WTC11 (cell line): ENCODE data around the gene SNX1. TPM values are rescaled to one million over a fixed set of nuclear protein-coding genes. Genes with fewer than 3 reads are reported as not detected.

ENCODE experiments used
- ATF1 ChIP-seq: sonication (generic); formaldehyde crosslinking; IDR thresholded peaks from 2 replicates; pipeline ENCODE4 v1.8.1; 2023; ENCODE audit warnings: mild to moderate bottlenecking, moderate library complexity, missing genetic modification reagents
- ATF3 ChIP-seq: sonication (generic); formaldehyde crosslinking; conservative IDR thresholded peaks from 2 replicates; pipeline ENCODE4 v1.8.1; 2022; ENCODE audit warnings: mild to moderate bottlenecking, missing genetic modification reagents
- ATF6 ChIP-seq: sonication (generic); formaldehyde crosslinking; IDR thresholded peaks from 2 replicates; pipeline ENCODE4 v1.8.1; 2023; ENCODE audit warnings: mild to moderate bottlenecking, missing genetic modification reagents
- CDX4 ChIP-seq: fragments of 250-450 bp; sonication (Bioruptor Pico); IDR thresholded peaks from 2 replicates; pipeline ENCODE4 v1.9.0; 2021; ENCODE audit warnings: moderate library complexity, mild to moderate bottlenecking, inconsistent platforms, borderline replicate concordance
- CREB1 ChIP-seq: sonication (generic); formaldehyde crosslinking; IDR thresholded peaks from 2 replicates; pipeline ENCODE4 v1.8.0; 2023; ENCODE audit warnings: mild to moderate bottlenecking, missing genetic modification reagents
- CREM ChIP-seq: sonication (generic); formaldehyde crosslinking; IDR thresholded peaks from 2 replicates; pipeline ENCODE4 v1.8.1; 2022; ENCODE audit warnings: mild to moderate bottlenecking, missing genetic modification reagents, moderate library complexity
- E2F5 ChIP-seq: sonication (generic); formaldehyde crosslinking; IDR thresholded peaks from 2 replicates; pipeline ENCODE4 v1.8.1; 2022; ENCODE audit warnings: mild to moderate bottlenecking, moderate library complexity, missing genetic modification reagents
- EMX1 ChIP-seq: fragments of 250-450 bp; sonication (Bioruptor Pico); IDR thresholded peaks from 2 replicates; pipeline ENCODE4 v1.8.0; 2021; ENCODE audit warnings: mild to moderate bottlenecking
- ESRRA ChIP-seq: sonication (generic); formaldehyde crosslinking; IDR thresholded peaks from 2 replicates; pipeline ENCODE4 v1.8.1; 2022; ENCODE audit warnings: mild to moderate bottlenecking, missing genetic modification reagents, borderline replicate concordance
- FOXK1 ChIP-seq: sonication (generic); formaldehyde crosslinking; IDR thresholded peaks from 2 replicates; pipeline ENCODE4 v1.8.0; 2022; ENCODE audit warnings: mild to moderate bottlenecking, moderate library complexity, missing genetic modification reagents
- GTF2I ChIP-seq: fragments of 250-450 bp; sonication (Bioruptor Pico); conservative IDR thresholded peaks from 2 replicates; pipeline ENCODE4 v1.4.0; 2021; ENCODE audit warnings: mild to moderate bottlenecking
- HMGA2 ChIP-seq: fragments of 250-450 bp; sonication (Bioruptor Pico); IDR thresholded peaks from 2 replicates; pipeline ENCODE4 v1.4.0; 2021; ENCODE audit warnings: mild to moderate bottlenecking, moderate library complexity
- IRF1 ChIP-seq: sonication (generic); formaldehyde crosslinking; IDR thresholded peaks from 2 replicates; pipeline ENCODE4 v1.8.0; 2023; ENCODE audit warnings: missing genetic modification reagents
- MYBL2 ChIP-seq: sonication (generic); formaldehyde crosslinking; IDR thresholded peaks from 2 replicates; pipeline ENCODE4 v1.8.1; 2023; ENCODE audit warnings: mild to moderate bottlenecking, moderate library complexity, missing genetic modification reagents
- PRDM15 ChIP-seq: sonication (generic); formaldehyde crosslinking; IDR thresholded peaks from 2 replicates; pipeline ENCODE4 v1.8.0; 2022; ENCODE audit warnings: missing genetic modification reagents
- PRRX2 ChIP-seq: fragments of 250-450 bp; sonication (Bioruptor Pico); IDR thresholded peaks from 2 replicates; pipeline ENCODE4 v1.8.0; 2021; ENCODE audit warnings: mild to moderate bottlenecking
- SOX15 ChIP-seq: fragments of 250-450 bp; sonication (Bioruptor Pico); IDR thresholded peaks from 2 replicates; pipeline ENCODE4 v1.9.0; 2021; ENCODE audit warnings: mild to moderate bottlenecking
- SP1 ChIP-seq: sonication (generic); formaldehyde crosslinking; conservative IDR thresholded peaks from 2 replicates; pipeline ENCODE4 v1.8.1; 2022; ENCODE audit warnings: missing genetic modification reagents
- STAT6 ChIP-seq: sonication (generic); formaldehyde crosslinking; conservative IDR thresholded peaks from 2 replicates; pipeline ENCODE4 v1.8.1; 2023; ENCODE audit warnings: mild to moderate bottlenecking, low read depth, missing genetic modification reagents, moderate library complexity
- TEAD1 ChIP-seq: sonication (generic); formaldehyde crosslinking; IDR thresholded peaks from 2 replicates; pipeline ENCODE4 v1.8.0; 2022; ENCODE audit warnings: mild to moderate bottlenecking, missing genetic modification reagents
- USF1 ChIP-seq: sonication (generic); formaldehyde crosslinking; IDR thresholded peaks from 2 replicates; pipeline ENCODE4 v1.8.0; 2022; ENCODE audit warnings: mild to moderate bottlenecking, missing genetic modification reagents
- ZNF121 ChIP-seq: sonication (generic); formaldehyde crosslinking; IDR thresholded peaks from 2 replicates; pipeline ENCODE4 v1.8.0; 2023; ENCODE audit warnings: missing genetic modification reagents
- ZNF138 ChIP-seq: sonication (generic); formaldehyde crosslinking; conservative IDR thresholded peaks from 2 replicates; pipeline ENCODE4 v1.8.1; 2022; ENCODE audit warnings: mild to moderate bottlenecking, moderate library complexity, missing genetic modification reagents
- ZNF317 ChIP-seq: sonication (generic); formaldehyde crosslinking; IDR thresholded peaks from 2 replicates; pipeline ENCODE4 v1.8.1; 2023; ENCODE audit warnings: low read depth, mild to moderate bottlenecking, moderate library complexity, missing genetic modification reagents, borderline replicate concordance
- ZNF423 ChIP-seq: fragments of 250-450 bp; sonication (Bioruptor Pico); IDR thresholded peaks from 2 replicates; pipeline ENCODE4 v2.1.2; 2022; ENCODE audit warnings: mild to moderate bottlenecking, moderate library complexity
- ZSCAN18 ChIP-seq: fragments of 250-450 bp; sonication (Bioruptor Pico); IDR thresholded peaks from 2 replicates; pipeline ENCODE4 v2.1.2; 2022; ENCODE audit warnings: mild to moderate bottlenecking, moderate library complexity
- total RNA-seq: library from RNA; stranded (reverse); gene quantifications from 3 replicates; pipeline ENCODE4 v1.2.3, GENCODE V29; 2021

SNX1 gene
- total RNA-seq, 1 experiment from 2014 or later = 65.7 TPM

GRCh38 chr15:64095795-64096667 lies at the start of gene SNX1 (continued):
- TF ChIP-seq SP1 (CRISPR knock-in tag) (peak; percentile 61), ATF1 (CRISPR knock-in tag) (no peak), ZSCAN18 (CRISPR knock-in tag) (no peak), SOX15 (CRISPR knock-in tag) (no peak), ZNF121 (CRISPR knock-in tag) (no peak), STAT6 (CRISPR knock-in tag) (no peak), CREM (CRISPR knock-in tag) (no peak), ATF6 (CRISPR knock-in tag) (no peak), PRDM15 (no peak), ESRRA (CRISPR knock-in tag) (peak; percentile 78), HMGA2 (no peak), USF1 (peak; percentile 56; the same call in 1 of the 2 replicates), E2F5 (CRISPR knock-in tag) (no peak), GTF2I (CRISPR knock-in tag) (no peak), FOXK1 (peak; percentile 69; the same call in 1 of the 2 replicates), IRF1 (CRISPR knock-in tag) (peak; percentile 40; the same call in 1 of the 2 replicates), CREB1 (CRISPR knock-in tag) (no peak), CDX4 (no peak), ZNF138 (CRISPR knock-in tag) (no peak), ZNF423 (CRISPR knock-in tag) (no peak), ZNF317 (no peak), TEAD1 (CRISPR knock-in tag) (peak; percentile 51; the same call in 1 of the 2 replicates), MYBL2 (CRISPR knock-in tag) (no peak), ATF3 (CRISPR knock-in tag) (no peak), PRRX2 (CRISPR knock-in tag) (no peak), EMX1 (CRISPR knock-in tag) (no peak)
